Left cardiac atrium (tissue), 4 donors: ENCODE measurements around the gene TMC6. TPM values are rescaled to one million over a fixed set of nuclear protein-coding genes. Genes with fewer than 3 reads are reported as not detected.

ENCODE experiments used
- ATAC-seq, 2 donors: fragments of 200-7000 bp; cut with Tn5 transposase; one replicate each; pipeline ENCODE4 v1.9.1; 2020; ENCODE audit warnings: mild to moderate bottlenecking in 2 of 2, moderate library complexity in 2 of 2
- DNase-seq: peaks from one replicate; pipeline ENCODE4 v3.0.0-alpha.2; 2020
- intact Hi-C, 2 donors: fragments of 100-400 bp; cut with DNase I; formaldehyde crosslinking; loops; one replicate each; pipeline versions ENCODE4 v1.14.1 to v1.15.1; 2022 to 2023
- total RNA-seq, 2 donors: library from RNA; stranded (reverse); fragmentation: NEBNext Ultra II Directional; extraction: Animal tissue kit (Norgen Biotek cat#: 25700); gene quantifications; one replicate each; pipeline ENCODE4 v1.2.1, GENCODE V29; 2021
- donor health status: DM: no; HTN: yes; CAD: no.
- donor health status: DM: no; HTN: yes; CAD: no; lungs with severe emphysema.
- donor health status: DM: yes; HTN: yes; CAD: no.
- donor health status: Dilated cardiomyopathy.

Gene TMC6
- total RNA-seq, 2 donors from 2014 or later, result 24.9 to 32.0 TPM

GRCh38 chr17:78062596-78062995, 66.0 kb downstream of the TMC6 start:
- intact Hi-C loops, result no loop called here
- no peak for DNase-seq
- ATAC-seq, result no peak

Other genes with a start within 250 kb of the TMC6 start
- gene TNRC6C, start 170.1 kb downstream of the TMC6 start, total RNA-seq, result 10 to 100 TPM; 21.1 to 24.5 TPM
- gene TMC8, start 2.0 kb upstream of the TMC6 start, total RNA-seq, result 1 to 10 TPM; 3.8 to 4.3 TPM
- not detected for gene C17orf99, start 17.6 kb upstream of the TMC6 start, total RNA-seq
- 10 to 100 TPM; 73.4 to 84.5 TPM for gene SYNGR2, start 39.8 kb upstream of the TMC6 start, total RNA-seq
- gene TK1, start 58.3 kb upstream of the TMC6 start, total RNA-seq, result 1 to 10 TPM; 1.8 to 7.7 TPM
- gene AFMID, start 58.6 kb upstream of the TMC6 start, total RNA-seq, result 10 to 100 TPM; 20.8 to 30.9 TPM
- 1 to 10 TPM in 1 of 2 donors, under 1 TPM in 1; 0.16 to 1.6 TPM for gene BIRC5, start 85.5 kb upstream of the TMC6 start, total RNA-seq
- gene TMEM235, start 102.9 kb upstream of the TMC6 start, total RNA-seq, result not detected
- gene SOCS3, start 231.3 kb upstream of the TMC6 start, total RNA-seq, result 10 to 100 TPM; 15.1 to 78.1 TPM
- 10 to 100 TPM; 17.7 to 24.3 TPM for gene PGS1, start 249.9 kb upstream of the TMC6 start, total RNA-seq